Measurements from ENCODE around the gene SSTR1.

- no peak for TF ChIP-seq CTCF (IDR thresholded peaks at IDR 0.05; ENCODE audit: low read depth, low read length, poor library complexity, severe bottlenecking)
- no peak for TF ChIP-seq EZH2phosphoT487 (IDR thresholded peaks at IDR 0.05; ENCODE audit: borderline replicate concordance, low read length)
Measured at GRCh38 chr14:38175658-38176057, 32.0 kb upstream of the SSTR1 start.
